ENCODE measurements around the gene MON1B.

Gene MON1B

DNA sequence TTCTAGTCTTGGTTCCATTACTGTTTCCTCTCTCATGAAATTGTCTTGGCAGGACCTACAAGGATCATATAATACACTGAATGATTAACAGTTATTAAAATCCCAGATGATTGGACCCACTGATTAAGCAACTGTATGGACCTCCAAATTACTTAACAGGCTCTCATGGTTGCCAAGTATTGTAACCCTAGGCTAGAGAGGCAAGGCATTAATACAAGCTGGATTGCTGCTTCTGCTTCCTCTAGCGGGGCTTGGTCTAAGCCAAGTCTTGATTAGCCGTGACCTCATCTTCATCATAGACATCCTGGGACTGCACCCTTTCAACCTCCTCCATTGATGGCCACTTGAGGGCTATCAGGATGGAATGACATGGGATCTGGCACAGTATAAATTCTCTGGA, 55.2 kb downstream of the MON1B start:
- TF ChIP-seq CREB1 (IDR thresholded peaks at IDR 0.05; ENCODE audit: low read depth) (no peak), ZBTB7A (IDR thresholded peaks at IDR 0.05; ENCODE audit: low read depth) (no peak), RAD21 (IDR thresholded peaks at IDR 0.05; ENCODE audit: low read depth) (no peak), TAF1 (IDR thresholded peaks at IDR 0.05; ENCODE audit: low read depth) (no peak), YY1 (IDR thresholded peaks at IDR 0.05; ENCODE audit: low read depth) (no peak), EP300 (IDR thresholded peaks at IDR 0.05; ENCODE audit: borderline replicate concordance) (no peak), TCF12 (IDR thresholded peaks at IDR 0.05; ENCODE audit: low read depth) (no peak), NFIC (IDR thresholded peaks at IDR 0.05) (no peak), CEBPB (IDR thresholded peaks at IDR 0.05) (no peak), EGR1 (IDR thresholded peaks at IDR 0.05) (no peak)
- TF ChIP-seq, protein P1, sequence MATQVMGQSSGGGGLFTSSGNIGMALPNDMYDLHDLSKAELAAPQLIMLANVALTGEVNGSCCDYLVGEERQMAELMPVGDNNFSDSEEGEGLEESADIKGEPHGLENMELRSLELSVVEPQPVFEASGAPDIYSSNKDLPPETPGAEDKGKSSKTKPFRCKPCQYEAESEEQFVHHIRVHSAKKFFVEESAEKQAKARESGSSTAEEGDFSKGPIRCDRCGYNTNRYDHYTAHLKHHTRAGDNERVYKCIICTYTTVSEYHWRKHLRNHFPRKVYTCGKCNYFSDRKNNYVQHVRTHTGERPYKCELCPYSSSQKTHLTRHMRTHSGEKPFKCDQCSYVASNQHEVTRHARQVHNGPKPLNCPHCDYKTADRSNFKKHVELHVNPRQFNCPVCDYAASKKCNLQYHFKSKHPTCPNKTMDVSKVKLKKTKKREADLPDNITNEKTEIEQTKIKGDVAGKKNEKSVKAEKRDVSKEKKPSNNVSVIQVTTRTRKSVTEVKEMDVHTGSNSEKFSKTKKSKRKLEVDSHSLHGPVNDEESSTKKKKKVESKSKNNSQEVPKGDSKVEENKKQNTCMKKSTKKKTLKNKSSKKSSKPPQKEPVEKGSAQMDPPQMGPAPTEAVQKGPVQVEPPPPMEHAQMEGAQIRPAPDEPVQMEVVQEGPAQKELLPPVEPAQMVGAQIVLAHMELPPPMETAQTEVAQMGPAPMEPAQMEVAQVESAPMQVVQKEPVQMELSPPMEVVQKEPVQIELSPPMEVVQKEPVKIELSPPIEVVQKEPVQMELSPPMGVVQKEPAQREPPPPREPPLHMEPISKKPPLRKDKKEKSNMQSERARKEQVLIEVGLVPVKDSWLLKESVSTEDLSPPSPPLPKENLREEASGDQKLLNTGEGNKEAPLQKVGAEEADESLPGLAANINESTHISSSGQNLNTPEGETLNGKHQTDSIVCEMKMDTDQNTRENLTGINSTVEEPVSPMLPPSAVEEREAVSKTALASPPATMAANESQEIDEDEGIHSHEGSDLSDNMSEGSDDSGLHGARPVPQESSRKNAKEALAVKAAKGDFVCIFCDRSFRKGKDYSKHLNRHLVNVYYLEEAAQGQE (IDR thresholded peaks at IDR 0.05; ENCODE audit: low read depth), result no peak
- TF ChIP-seq, protein P2, sequence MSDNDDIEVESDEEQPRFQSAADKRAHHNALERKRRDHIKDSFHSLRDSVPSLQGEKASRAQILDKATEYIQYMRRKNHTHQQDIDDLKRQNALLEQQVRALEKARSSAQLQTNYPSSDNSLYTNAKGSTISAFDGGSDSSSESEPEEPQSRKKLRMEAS (IDR thresholded peaks at IDR 0.05), result no peak
- TF ChIP-seq, protein P3, sequence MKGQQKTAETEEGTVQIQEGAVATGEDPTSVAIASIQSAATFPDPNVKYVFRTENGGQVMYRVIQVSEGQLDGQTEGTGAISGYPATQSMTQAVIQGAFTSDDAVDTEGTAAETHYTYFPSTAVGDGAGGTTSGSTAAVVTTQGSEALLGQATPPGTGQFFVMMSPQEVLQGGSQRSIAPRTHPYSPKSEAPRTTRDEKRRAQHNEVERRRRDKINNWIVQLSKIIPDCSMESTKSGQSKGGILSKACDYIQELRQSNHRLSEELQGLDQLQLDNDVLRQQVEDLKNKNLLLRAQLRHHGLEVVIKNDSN (IDR thresholded peaks at IDR 0.05), result no peak

DNA sequence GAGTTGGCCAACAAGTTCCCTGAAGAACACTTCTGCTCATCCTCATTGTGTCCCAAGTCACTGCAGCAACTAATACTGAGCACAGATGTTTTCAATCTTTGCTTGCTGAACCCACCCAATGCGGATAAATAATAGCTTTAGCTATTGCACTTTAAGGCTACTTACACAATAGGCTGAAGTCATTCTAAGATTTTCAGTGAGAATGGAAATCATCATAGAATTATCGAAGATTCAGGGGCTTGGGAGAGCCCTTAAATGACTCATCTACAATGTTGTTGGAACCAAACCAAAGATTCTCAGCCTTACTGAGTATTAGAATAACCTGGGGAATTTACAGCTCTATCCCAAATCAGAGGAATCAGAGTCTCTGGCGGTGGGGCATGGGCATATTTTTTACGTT, 59.4 kb downstream of the MON1B start:
- TF ChIP-seq CEBPB (IDR thresholded peaks at IDR 0.05) (no peak), TEAD4 (IDR thresholded peaks at IDR 0.05) (no peak), TCF12 (IDR thresholded peaks at IDR 0.05; ENCODE audit: low read depth) (no peak), FOXM1 (IDR thresholded peaks at IDR 0.05; ENCODE audit: borderline replicate concordance, low read depth) (no peak), CREB1 (IDR thresholded peaks at IDR 0.05; ENCODE audit: low read depth) (no peak), TAF1 (IDR thresholded peaks at IDR 0.05; ENCODE audit: low read depth) (no peak), YY1 (IDR thresholded peaks at IDR 0.05; ENCODE audit: low read depth) (no peak), EGR1 (IDR thresholded peaks at IDR 0.05) (no peak), ZBTB7A (IDR thresholded peaks at IDR 0.05; ENCODE audit: low read depth) (no peak), NFIC (IDR thresholded peaks at IDR 0.05) (no peak), RAD21 (IDR thresholded peaks at IDR 0.05; ENCODE audit: low read depth) (no peak), EP300 (IDR thresholded peaks at IDR 0.05; ENCODE audit: borderline replicate concordance) (no peak)
- TF ChIP-seq, protein P3 (IDR thresholded peaks at IDR 0.05), result no peak
- TF ChIP-seq, protein P2 (IDR thresholded peaks at IDR 0.05), result no peak
- TF ChIP-seq, protein P1 (IDR thresholded peaks at IDR 0.05; ENCODE audit: low read depth), result no peak

Measured in Ishikawa (cell line).